Ishikawa (cell line): ENCODE results near the gene GLI3.

Experiments
- EP300 ChIP-seq: IDR thresholded peaks from 2 replicates; pipeline ENCODE4 v1.6.1; 2012; ENCODE audit warnings: borderline replicate concordance
- RAD21 ChIP-seq: IDR thresholded peaks from 2 replicates; pipeline ENCODE4 v1.6.1; 2012; ENCODE audit warnings: low read depth
- TAF1 ChIP-seq: IDR thresholded peaks from 2 replicates; pipeline ENCODE4 v1.6.1; 2012; ENCODE audit warnings: low read depth, mild to moderate bottlenecking
- TCF12 ChIP-seq: IDR thresholded peaks from 2 replicates; pipeline ENCODE4 v1.6.1; 2012; ENCODE audit warnings: low read depth

GRCh38 chr7:41999736-42000283 is 237.2 kb downstream of the GLI3 start:
- no peak for TF ChIP-seq EP300
- TF ChIP-seq TCF12 = no peak
- TF ChIP-seq RAD21 = no peak
- TF ChIP-seq TAF1 = no peak
